Measurements from ENCODE around the gene KRT36. TPM values are rescaled to one million over a fixed set of nuclear protein-coding genes. Genes with fewer than 3 reads are reported as not detected.

The KRT36 gene
- total RNA-seq, 1 donor from 2014 or later: not detected

- H3K27ac Mint-ChIP-seq: no peak overlapping the region
- intact Hi-C loops (cut with micrococcal nuclease): no loop called here
- H3K4me1 Mint-ChIP-seq (ENCODE audit: low read depth): no peaks in the 10 kb centered on the region
- H3K36me3 Mint-ChIP-seq (ENCODE audit: low read depth): no peaks in the 10 kb centered on the region
- H3K9me3 Mint-ChIP-seq: no peaks in the 10 kb centered on the region
- no peak overlapping the region for H3K4me3 Mint-ChIP-seq
- H3K27me3 Mint-ChIP-seq (ENCODE audit: insufficient read depth): peaks cover 3% of the 10 kb centered on the region
- DNase-seq (ENCODE audit: low spot score): no peak
These were observed 28.3 kb upstream of the KRT36 start for GRCh38 chr17:41518031-41518430.

DNA sequence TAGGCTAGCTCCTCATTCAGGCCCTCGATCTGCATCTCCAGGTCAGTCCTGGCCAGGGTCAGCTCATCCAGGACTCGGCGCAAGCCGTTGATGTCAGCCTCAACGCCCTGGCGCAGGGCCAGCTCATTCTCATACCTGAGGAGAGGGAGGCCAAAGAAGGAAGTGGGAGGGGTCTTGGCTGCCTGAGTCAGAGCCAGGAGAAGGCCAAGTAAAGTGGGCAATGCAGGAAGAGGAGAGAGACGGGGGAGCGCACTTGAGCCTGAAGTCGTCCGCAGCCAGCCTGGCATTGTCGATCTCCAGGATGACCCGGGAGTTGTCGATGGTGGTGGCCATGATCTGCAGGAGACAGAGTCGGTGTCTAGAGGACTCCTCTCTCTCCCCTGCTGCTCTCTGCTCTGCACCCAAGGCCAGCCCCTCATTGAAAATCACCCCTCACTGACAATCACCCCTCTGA lies 27.1 kb upstream of the KRT36 start:
- no peak overlapping the region for H3K4me3 Mint-ChIP-seq
- no peaks in the 10 kb centered on the region for H3K36me3 Mint-ChIP-seq (ENCODE audit: low read depth)
- DNase-seq (ENCODE audit: low spot score): no peak
- H3K4me1 Mint-ChIP-seq (ENCODE audit: low read depth): no peaks in the 10 kb centered on the region
- no peaks in the 10 kb centered on the region for H3K9me3 Mint-ChIP-seq
- intact Hi-C loops (cut with micrococcal nuclease): no loop called here
- H3K27me3 Mint-ChIP-seq (ENCODE audit: insufficient read depth): peaks cover 8% of the 10 kb centered on the region
- no peak overlapping the region for H3K27ac Mint-ChIP-seq

- intact Hi-C loops (cut with micrococcal nuclease): no loop called here
- no peaks in the 10 kb centered on the region for H3K9me3 Mint-ChIP-seq
- peaks cover 11% of the 10 kb centered on the region for H3K27me3 Mint-ChIP-seq (ENCODE audit: insufficient read depth)
- H3K27ac Mint-ChIP-seq: no peak overlapping the region
- no peak overlapping the region for H3K4me3 Mint-ChIP-seq
- no peak for DNase-seq (ENCODE audit: low spot score)
- H3K4me1 Mint-ChIP-seq (ENCODE audit: low read depth): no peaks in the 10 kb centered on the region
- no peaks in the 10 kb centered on the region for H3K36me3 Mint-ChIP-seq (ENCODE audit: low read depth)
These were observed 26.6 kb upstream of the KRT36 start for GRCh38 chr17:41516147-41516829.

DNA sequence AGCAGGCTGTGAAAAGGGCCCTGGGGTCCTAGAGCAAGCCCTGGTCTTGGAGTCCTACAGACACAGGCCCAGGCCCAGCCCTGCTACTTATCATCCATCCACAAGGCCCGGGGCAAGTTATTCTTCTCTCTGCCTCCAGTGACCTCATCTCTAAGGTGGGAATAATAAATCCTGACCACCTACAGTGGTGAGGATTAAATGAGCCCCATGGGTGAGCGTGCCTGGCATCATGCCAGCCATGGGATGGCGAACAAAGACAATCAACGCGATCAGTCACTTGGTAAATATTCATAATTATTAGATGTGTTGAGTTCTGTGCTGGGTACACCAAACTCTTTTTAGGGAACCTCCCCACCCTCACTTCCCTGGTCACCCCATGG lies 23.4 kb upstream of the KRT36 start:
- Mint-ChIP-seq H3K4me1 (ENCODE audit: low read depth) (no peaks in the 10 kb centered on the region), H3K9me3 (no peaks in the 10 kb centered on the region), H3K36me3 (ENCODE audit: low read depth) (no peaks in the 10 kb centered on the region), H3K27me3 (ENCODE audit: insufficient read depth) (peaks cover 11% of the 10 kb centered on the region), H3K4me3 (no peak overlapping the region), H3K27ac (no peak overlapping the region)
- no peak for DNase-seq (ENCODE audit: low spot score)
- intact Hi-C loops (cut with micrococcal nuclease): no loop called here

- H3K9me3 Mint-ChIP-seq: no peaks in the 10 kb centered on the region
- no peak overlapping the region for H3K27ac Mint-ChIP-seq
- H3K36me3 Mint-ChIP-seq (ENCODE audit: low read depth): no peaks in the 10 kb centered on the region
- no peak overlapping the region for H3K4me3 Mint-ChIP-seq
- intact Hi-C loops (cut with micrococcal nuclease): no loop called here
- DNase-seq (ENCODE audit: low spot score): no peak
- peaks cover 11% of the 10 kb centered on the region for H3K27me3 Mint-ChIP-seq (ENCODE audit: insufficient read depth)
- H3K4me1 Mint-ChIP-seq (ENCODE audit: low read depth): no peaks in the 10 kb centered on the region
These were observed 22.9 kb upstream of the KRT36 start for GRCh38 chr17:41512546-41513167.

DNA sequence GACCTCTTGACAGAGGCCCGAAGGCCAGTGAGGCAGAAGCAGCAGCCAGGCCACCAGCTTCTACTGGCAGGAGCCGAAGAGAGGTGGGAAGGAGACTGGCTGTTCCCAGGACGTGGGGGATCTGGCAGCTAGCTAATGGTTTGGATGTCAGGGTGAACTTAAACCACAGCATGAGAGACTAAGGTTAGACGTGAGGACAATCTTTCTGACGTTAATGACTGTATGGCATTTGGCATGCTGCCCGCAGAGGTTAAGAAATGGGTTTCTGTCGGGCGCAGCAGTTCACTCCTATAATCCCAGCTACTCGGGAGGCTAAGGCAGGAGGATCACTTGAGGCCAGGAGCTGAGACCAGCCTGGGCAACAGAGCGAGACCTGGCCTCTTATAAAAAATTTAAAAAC lies 22.0 kb upstream of the KRT36 start:
- DNase-seq (ENCODE audit: low spot score): no peak
- Mint-ChIP-seq H3K4me1 (ENCODE audit: low read depth) (no peaks in the 10 kb centered on the region), H3K27me3 (ENCODE audit: insufficient read depth) (peaks cover 11% of the 10 kb centered on the region), H3K9me3 (no peaks in the 10 kb centered on the region), H3K27ac (no peak overlapping the region), H3K36me3 (ENCODE audit: low read depth) (no peaks in the 10 kb centered on the region), H3K4me3 (no peak overlapping the region)
- intact Hi-C loops (cut with micrococcal nuclease): no loop called here

DNA sequence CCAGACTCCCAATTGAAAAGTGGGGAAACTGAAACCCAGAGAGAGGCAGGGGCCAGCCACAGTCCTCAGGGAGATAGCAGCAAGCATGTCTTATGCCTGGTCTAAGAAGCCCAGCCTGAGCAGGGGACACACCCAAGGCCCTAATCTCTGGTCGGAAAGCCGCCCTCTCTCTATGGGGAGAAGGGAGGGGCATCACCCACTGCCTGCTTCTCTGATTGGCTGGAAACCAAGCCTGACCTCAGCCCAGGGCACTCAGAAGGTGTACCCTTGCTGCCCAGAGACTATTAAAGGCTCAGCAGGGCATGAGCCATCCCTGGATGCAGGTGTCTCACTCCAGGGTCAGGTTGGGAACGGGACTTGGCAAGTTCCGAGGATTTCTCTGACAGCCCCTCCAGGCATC lies 21.4 kb upstream of the KRT36 start:
- Mint-ChIP-seq H3K27me3 (ENCODE audit: insufficient read depth) (peaks cover 11% of the 10 kb centered on the region), H3K4me1 (ENCODE audit: low read depth) (no peaks in the 10 kb centered on the region), H3K9me3 (no peaks in the 10 kb centered on the region), H3K4me3 (no peak overlapping the region), H3K36me3 (ENCODE audit: low read depth) (no peaks in the 10 kb centered on the region), H3K27ac (no peak overlapping the region)
- intact Hi-C loops (cut with micrococcal nuclease): no loop called here
- DNase-seq (ENCODE audit: low spot score): no peak

GRCh38 chr17:41510251-41511065 lies 20.7 kb upstream of the KRT36 start:
- Mint-ChIP-seq H3K36me3 (ENCODE audit: low read depth) (no peaks in the 10 kb centered on the region), H3K4me3 (no peak overlapping the region), H3K27me3 (ENCODE audit: insufficient read depth) (peaks cover 11% of the 10 kb centered on the region), H3K9me3 (no peaks in the 10 kb centered on the region), H3K4me1 (ENCODE audit: low read depth) (no peaks in the 10 kb centered on the region), H3K27ac (no peak overlapping the region)
- intact Hi-C loops (cut with micrococcal nuclease): no loop called here
- no peak for DNase-seq (ENCODE audit: low spot score)

GRCh38 chr17:41507315-41507880 lies 17.7 kb upstream of the KRT36 start:
- H3K9me3 Mint-ChIP-seq: no peaks in the 10 kb centered on the region
- no peak for DNase-seq (ENCODE audit: low spot score)
- no peak overlapping the region for H3K27ac Mint-ChIP-seq
- H3K36me3 Mint-ChIP-seq (ENCODE audit: low read depth): no peaks in the 10 kb centered on the region
- intact Hi-C loops (cut with micrococcal nuclease): no loop called here
- H3K27me3 Mint-ChIP-seq (ENCODE audit: insufficient read depth): peaks cover 3% of the 10 kb centered on the region
- no peaks in the 10 kb centered on the region for H3K4me1 Mint-ChIP-seq (ENCODE audit: low read depth)
- H3K4me3 Mint-ChIP-seq: no peak overlapping the region

DNA sequence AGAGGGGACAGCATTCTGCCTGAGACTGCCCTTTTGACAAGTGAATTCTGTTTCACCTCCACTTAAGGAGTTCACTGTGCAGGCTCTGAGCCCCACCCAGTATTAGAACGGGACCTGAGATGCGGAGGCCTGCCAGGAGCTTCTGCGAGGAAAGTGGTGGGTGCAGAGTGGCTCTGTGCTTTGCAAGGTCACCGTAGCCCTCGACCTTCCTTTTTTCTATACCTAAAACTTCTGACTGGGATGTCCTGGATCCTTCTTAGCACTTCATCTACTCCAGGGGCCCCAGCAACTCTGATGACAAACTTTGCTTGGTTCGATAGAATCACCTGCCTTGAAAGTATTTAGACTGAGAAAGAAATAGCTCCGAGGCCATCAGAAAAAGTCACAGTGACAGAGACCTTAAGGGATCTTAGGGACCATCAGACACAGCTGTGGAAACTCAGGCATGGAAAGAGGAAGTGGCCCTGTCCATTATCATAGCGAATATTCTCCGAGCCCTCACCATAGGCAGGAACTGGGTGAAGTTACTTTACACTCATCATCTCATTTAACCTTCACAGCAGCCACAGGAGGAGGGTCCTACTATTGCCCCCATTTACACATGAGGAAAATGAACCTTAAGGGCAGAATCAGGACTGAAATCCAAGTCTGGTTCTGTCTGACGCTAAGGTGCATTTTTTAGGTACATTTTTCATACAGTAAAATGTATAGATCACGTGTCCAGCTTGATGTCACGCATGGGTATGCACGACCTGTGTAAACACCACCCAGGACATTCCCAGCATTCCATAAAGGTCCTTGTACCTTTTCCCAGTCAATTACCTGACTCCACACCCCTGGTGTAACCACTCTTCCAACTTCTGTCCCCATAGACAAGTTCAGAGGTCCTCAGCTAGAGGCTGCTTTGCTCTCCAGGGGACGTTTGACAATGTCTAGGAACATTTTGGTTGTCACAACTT lies 16.4 kb upstream of the KRT36 start:
- intact Hi-C loops (cut with micrococcal nuclease): no loop called here
- H3K9me3 Mint-ChIP-seq: no peaks in the 10 kb centered on the region
- no peak overlapping the region for H3K27ac Mint-ChIP-seq
- H3K4me1 Mint-ChIP-seq (ENCODE audit: low read depth): no peaks in the 10 kb centered on the region
- H3K4me3 Mint-ChIP-seq: no peak overlapping the region
- no peaks in the 10 kb centered on the region for H3K36me3 Mint-ChIP-seq (ENCODE audit: low read depth)
- DNase-seq (ENCODE audit: low spot score): no peak
- H3K27me3 Mint-ChIP-seq (ENCODE audit: insufficient read depth): no peaks in the 10 kb centered on the region

DNA sequence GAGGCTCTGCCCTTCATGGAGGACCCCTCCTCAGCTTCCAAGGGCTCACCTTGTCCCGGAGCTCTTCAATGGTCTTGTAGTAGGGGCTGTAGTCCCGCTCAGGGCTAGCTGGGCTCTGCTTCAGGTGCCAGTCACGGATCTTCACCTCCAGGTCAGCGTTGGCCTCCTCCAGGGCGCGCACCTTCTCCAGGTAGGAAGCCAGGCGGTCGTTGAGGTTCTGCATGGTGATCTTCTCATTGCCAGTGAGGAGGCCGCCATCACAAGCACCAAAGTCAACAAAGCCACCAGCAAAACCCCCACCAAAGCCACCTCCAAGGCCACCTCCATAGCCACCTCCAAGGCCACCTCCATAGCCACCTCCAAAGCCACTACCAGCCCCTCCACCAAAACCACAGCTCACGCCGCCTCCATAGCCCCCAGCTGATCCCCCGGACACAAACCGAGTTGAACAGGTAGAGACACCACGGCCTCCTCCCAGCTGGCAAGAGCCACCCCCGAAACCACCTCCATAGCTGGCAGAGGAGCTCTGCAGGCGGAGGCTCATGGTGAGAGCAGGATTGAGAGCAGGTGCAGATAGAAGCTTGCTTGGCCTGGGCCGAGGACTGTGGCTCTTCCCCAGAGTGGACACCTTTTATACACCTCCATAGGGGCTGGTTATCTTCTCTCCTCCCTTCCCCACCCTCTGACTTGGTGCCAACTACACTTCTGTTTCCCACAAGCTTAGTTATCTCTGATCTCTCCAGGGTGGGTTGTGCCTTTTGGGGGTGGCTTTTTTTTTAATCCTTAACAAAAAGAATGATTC lies 15.5 kb upstream of the KRT36 start, which contains the start of gene KRT13:
TSS of gene KRT13 (minus strand) at position 606 of the 802 bp plus-strand sequence. CDS start at position 544, 62 bp downstream.
- Mint-ChIP-seq H3K4me1 (ENCODE audit: low read depth) (no peaks in the 10 kb centered on the region), H3K9me3 (no peaks in the 10 kb centered on the region), H3K27me3 (ENCODE audit: insufficient read depth) (peaks cover 3% of the 10 kb centered on the region), H3K27ac (no peak within 1 kb of the TSS), H3K4me3 (no peak within 1 kb of the TSS), H3K36me3 (ENCODE audit: low read depth) (no peaks in the 10 kb centered on the region)
- no peak for DNase-seq (ENCODE audit: low spot score)
- intact Hi-C loops (cut with micrococcal nuclease): no loop called here
